ENCODE data around the gene FASTKD1.

GRCh38 chr2:169528271-169528701, 45.4 kb downstream of the FASTKD1 start:
- peak; percentile 84 for TF ChIP-seq CTCF (IDR thresholded peaks at IDR 0.05)
- TF ChIP-seq SREBF2 (IDR thresholded peaks at IDR 0.05) = no peak
- no peak for TF ChIP-seq POLR2A (IDR thresholded peaks at IDR 0.05; ENCODE audit: low read length)
- TF ChIP-seq RAD21 (conservative IDR thresholded peaks at IDR 0.05 in 1 of 2, IDR thresholded peaks at IDR 0.05 in 1 of 2) = peak; percentile 46 to 63; a peak in 4 of 5 replicates

Data from A549 (cell line).